ENCODE measurements around the gene NTSR1.

NTSR1 gene

GRCh38 chr20:62723768-62724450, 15.3 kb downstream of the NTSR1 start:
- no peak overlapping the region for H3K4me3 ChIP-seq (ENCODE audit: severe bottlenecking)
- no peak overlapping the region for H3K27ac ChIP-seq (ENCODE audit: poor library complexity, severe bottlenecking)
- H3K36me3 ChIP-seq (ENCODE audit: low read depth), result peaks cover 5% of the 10 kb centered on the region
- H3K9me3 ChIP-seq (ENCODE audit: severe bottlenecking), result peaks cover 15% of the 10 kb centered on the region
- no peaks in the 10 kb centered on the region for H3K27me3 ChIP-seq (ENCODE audit: insufficient read depth, poor library complexity, severe bottlenecking)
- H3K4me1 ChIP-seq (ENCODE audit: insufficient read depth, poor library complexity, severe bottlenecking), result no peaks in the 10 kb centered on the region
- ATAC-seq (ENCODE audit: low read depth), result no peak
- no peak for TF ChIP-seq CTCF (IDR thresholded peaks at IDR 0.05; ENCODE audit: poor library complexity, severe bottlenecking)
- DNase-seq (ENCODE audit: low spot score), result peak; percentile 81

- Histone ChIP-seq H3K4me3 (ENCODE audit: severe bottlenecking) (no peak overlapping the region), H3K4me1 (ENCODE audit: insufficient read depth, poor library complexity, severe bottlenecking) (no peaks in the 10 kb centered on the region), H3K27me3 (ENCODE audit: insufficient read depth, poor library complexity, severe bottlenecking) (peaks cover 2% of the 10 kb centered on the region), H3K9me3 (ENCODE audit: severe bottlenecking) (peaks cover 14% of the 10 kb centered on the region), H3K36me3 (ENCODE audit: low read depth) (peaks cover 5% of the 10 kb centered on the region), H3K27ac (ENCODE audit: poor library complexity, severe bottlenecking) (no peak overlapping the region)
- no peak for TF ChIP-seq CTCF (IDR thresholded peaks at IDR 0.05; ENCODE audit: poor library complexity, severe bottlenecking)
- DNase-seq (ENCODE audit: low spot score), result peak; percentile 78
- ATAC-seq (ENCODE audit: low read depth), result no peak
These were observed 16.3 kb downstream of the NTSR1 start for GRCh38 chr20:62724692-62725595.

GRCh38 chr20:62725596-62726268, 17.1 kb downstream of the NTSR1 start:
- Histone ChIP-seq H3K4me3 (ENCODE audit: severe bottlenecking) (no peak overlapping the region), H3K9me3 (ENCODE audit: severe bottlenecking) (peaks cover 6% of the 10 kb centered on the region), H3K27ac (ENCODE audit: poor library complexity, severe bottlenecking) (no peak overlapping the region), H3K36me3 (ENCODE audit: low read depth) (peaks cover 2% of the 10 kb centered on the region), H3K27me3 (ENCODE audit: insufficient read depth, poor library complexity, severe bottlenecking) (peaks cover 2% of the 10 kb centered on the region), H3K4me1 (ENCODE audit: insufficient read depth, poor library complexity, severe bottlenecking) (no peaks in the 10 kb centered on the region)
- DNase-seq (ENCODE audit: low spot score) (peak; percentile 76), ATAC-seq (ENCODE audit: low read depth) (no peak)
- no peak for TF ChIP-seq CTCF (IDR thresholded peaks at IDR 0.05; ENCODE audit: poor library complexity, severe bottlenecking)

- Histone ChIP-seq H3K4me1 (ENCODE audit: insufficient read depth, poor library complexity, severe bottlenecking) (no peaks in the 10 kb centered on the region), H3K9me3 (ENCODE audit: severe bottlenecking) (peaks cover under 1% of the 10 kb centered on the region), H3K27me3 (ENCODE audit: insufficient read depth, poor library complexity, severe bottlenecking) (peaks cover 2% of the 10 kb centered on the region), H3K4me3 (ENCODE audit: severe bottlenecking) (no peak overlapping the region), H3K27ac (ENCODE audit: poor library complexity, severe bottlenecking) (no peak overlapping the region), H3K36me3 (ENCODE audit: low read depth) (no peaks in the 10 kb centered on the region)
- ATAC-seq (ENCODE audit: low read depth), result no peak
- DNase-seq (ENCODE audit: low spot score), result peak; percentile 77
- TF ChIP-seq CTCF (IDR thresholded peaks at IDR 0.05; ENCODE audit: poor library complexity, severe bottlenecking), result no peak
These were observed 17.6 kb downstream of the NTSR1 start for GRCh38 chr20:62726276-62726675.

Measured in RWPE2 (cell line).